H9 (cell line): ENCODE measurements around the gene LSM3. TPM values are rescaled to one million over a fixed set of nuclear protein-coding genes. Genes with fewer than 3 reads are reported as not detected.

ENCODE experiments used
- DNase-seq: peaks from one replicate; pipeline ENCODE4 v3.0.0-alpha.2; 2017
- H2AFZ ChIP-seq: one replicate; pipeline ENCODE4 v1.6.1; 2013; ENCODE audit warnings: mild to moderate bottlenecking, low read length, control low read depth, moderate library complexity
- H2AK5ac ChIP-seq: 2 replicates; pipeline ENCODE4 v1.6.1; 2013; ENCODE audit warnings: low read length, control low read depth, mixed read lengths; ENCODE audit not compliant: insufficient read length
- H2BK120ac ChIP-seq: one replicate; pipeline ENCODE4 v1.6.1; 2013; ENCODE audit warnings: low read depth, mild to moderate bottlenecking, low read length, control low read depth, inconsistent platforms; ENCODE audit not compliant: poor library complexity, severe bottlenecking
- H2BK12ac ChIP-seq: 2 replicates; pipeline ENCODE4 v1.6.1; 2013; ENCODE audit warnings: low read length, control low read depth, mixed read lengths, low read depth; ENCODE audit not compliant: insufficient read length
- H2BK15ac ChIP-seq: 2 replicates; pipeline ENCODE4 v1.6.1; 2013; ENCODE audit warnings: low read depth, low read length, control low read depth
- H2BK20ac ChIP-seq: one replicate; pipeline ENCODE4 v1.6.1; 2013; ENCODE audit warnings: low read depth, mild to moderate bottlenecking, low read length, control low read depth, inconsistent platforms; ENCODE audit not compliant: poor library complexity, severe bottlenecking
- H2BK5ac ChIP-seq: 2 replicates; pipeline ENCODE4 v1.6.1; 2013; ENCODE audit warnings: low read length, control low read depth, mixed read lengths; ENCODE audit not compliant: insufficient read length
- H3K14ac ChIP-seq: 2 replicates; pipeline ENCODE4 v1.6.1; 2013; ENCODE audit warnings: low read length, control low read depth; ENCODE audit not compliant: insufficient read depth
- H3K18ac ChIP-seq: 2 replicates; pipeline ENCODE4 v1.6.1; 2013; ENCODE audit warnings: low read depth, mild to moderate bottlenecking, mixed read lengths, low read length, control low read depth; ENCODE audit not compliant: insufficient read length
- H3K23ac ChIP-seq: 2 replicates; pipeline ENCODE4 v1.6.1; 2013; ENCODE audit warnings: low read length, control low read depth, mixed read lengths, low read depth; ENCODE audit not compliant: insufficient read length
- H3K23me2 ChIP-seq: 2 replicates; pipeline ENCODE4 v1.6.1; 2013; ENCODE audit warnings: low read depth, mild to moderate bottlenecking, mixed read lengths, low read length, control low read depth; ENCODE audit not compliant: insufficient read length, poor library complexity, severe bottlenecking
- H3K27ac ChIP-seq: 2 replicates; pipeline ENCODE4 v1.5.1; 2013; ENCODE audit warnings: low read length, control low read depth, mixed read lengths, low read depth; ENCODE audit not compliant: insufficient read length
- H3K27me3 ChIP-seq: 2 replicates; pipeline ENCODE4 v1.6.1; 2013; ENCODE audit warnings: low read length, control low read depth, inconsistent platforms; ENCODE audit not compliant: insufficient read depth
- H3K4ac ChIP-seq: 2 replicates; pipeline ENCODE4 v1.6.1; 2013; ENCODE audit warnings: low read depth, mild to moderate bottlenecking, control low read depth, inconsistent platforms, low read length, moderate library complexity
- H3K4me1 ChIP-seq: 2 replicates; pipeline ENCODE4 v1.6.1; 2013; ENCODE audit warnings: low read length, control low read depth, inconsistent platforms; ENCODE audit not compliant: insufficient read depth
- H3K4me2 ChIP-seq: 2 replicates; pipeline ENCODE4 v1.6.1; 2013; ENCODE audit warnings: low read length, control low read depth, mixed read lengths; ENCODE audit not compliant: insufficient read length, insufficient read depth
- H3K56ac ChIP-seq: 2 replicates; pipeline ENCODE4 v1.6.1; 2013; ENCODE audit warnings: low read depth, mild to moderate bottlenecking, mixed read lengths, low read length, control low read depth; ENCODE audit not compliant: insufficient read length
- H3K79me1 ChIP-seq: 2 replicates; pipeline ENCODE4 v1.6.1; 2013; ENCODE audit warnings: low read depth, mild to moderate bottlenecking, moderate library complexity, low read length, control low read depth, inconsistent platforms; ENCODE audit not compliant: insufficient read depth, poor library complexity, severe bottlenecking
- H3K79me2 ChIP-seq: 2 replicates; pipeline ENCODE4 v1.6.1; 2013; ENCODE audit warnings: low read length, control low read depth, inconsistent platforms; ENCODE audit not compliant: insufficient read depth
- H3K9ac ChIP-seq: 2 replicates; pipeline ENCODE4 v1.6.1; 2013; ENCODE audit warnings: low read length, control low read depth, mixed read lengths; ENCODE audit not compliant: insufficient read length; ENCODE audit errors: extremely low read depth
- H3K9me3 ChIP-seq: one replicate; pipeline ENCODE4 v1.6.1; 2013; ENCODE audit warnings: low read depth, low read length, inconsistent platforms; ENCODE audit not compliant: control insufficient read depth
- H3T11ph ChIP-seq: one replicate; pipeline ENCODE4 v1.6.1; 2013; ENCODE audit warnings: mild to moderate bottlenecking, low read length, control low read depth, inconsistent platforms
- H4K20me1 ChIP-seq: one replicate; pipeline ENCODE4 v1.6.1; 2013; ENCODE audit not compliant: control insufficient read depth, insufficient read length, insufficient read depth
- H4K5ac ChIP-seq: 2 replicates; pipeline ENCODE4 v1.6.1; 2013; ENCODE audit warnings: low read depth, mild to moderate bottlenecking, mixed read lengths, low read length, control low read depth; ENCODE audit not compliant: insufficient read length
- H4K8ac ChIP-seq: replicated peaks from 2 replicates; pipeline ENCODE4 v1.6.1; 2013; ENCODE audit warnings: low read length, control low read depth, mixed read lengths, low read depth; ENCODE audit not compliant: insufficient read length
- H4K91ac ChIP-seq: 2 replicates; pipeline ENCODE4 v1.6.1; 2013; ENCODE audit warnings: low read depth, mild to moderate bottlenecking, moderate library complexity, mixed read lengths, low read length, control low read depth; ENCODE audit not compliant: insufficient read length
- H3K27ac Mint-ChIP-seq, 3 experiments: 2 replicates in 2 of 3; 3 replicates in 1 of 3; pipeline ENCODE4 v1.8.0; 2020 to 2021; ENCODE audit warnings: mixed read lengths in 3 of 3, mild to moderate bottlenecking in 1 of 3, moderate library complexity in 1 of 3
- H3K27me3 Mint-ChIP-seq: 2 replicates; pipeline ENCODE4 v1.8.0; 2021; ENCODE audit warnings: low read depth, mild to moderate bottlenecking, moderate library complexity, mixed read lengths
- H3K36me3 Mint-ChIP-seq, 3 experiments: 2 replicates in 2 of 3; 3 replicates in 1 of 3; pipeline ENCODE4 v1.8.0; 2020 to 2021; ENCODE audit warnings: low read depth in 3 of 3, mixed read lengths in 3 of 3; ENCODE audit not compliant: insufficient read depth in 1 of 3
- H3K4me1 Mint-ChIP-seq, 2 experiments: 2 replicates each; pipeline ENCODE4 v1.8.0; 2020; ENCODE audit warnings: mixed read lengths in 2 of 2
- H3K4me3 Mint-ChIP-seq, 2 experiments: 2 replicates in 1 of 2; 3 replicates in 1 of 2; pipeline ENCODE4 v1.8.0; 2020 to 2021; ENCODE audit warnings: mild to moderate bottlenecking in 2 of 2, mixed read lengths in 2 of 2, moderate library complexity in 1 of 2
- H3K9me3 Mint-ChIP-seq, 2 experiments: 2 replicates in 1 of 2; 3 replicates in 1 of 2; pipeline ENCODE4 v1.8.0; 2020; ENCODE audit warnings: mild to moderate bottlenecking in 2 of 2, mixed read lengths in 2 of 2, moderate library complexity in 1 of 2
- CTCF ChIP-seq: fragments of 200-600 bp; sonication (generic); conservative IDR thresholded peaks from 3 replicates; pipeline ENCODE4 v1.8.0; 2021; ENCODE audit warnings: antibody characterized with exemption, mild to moderate bottlenecking
- WGBS: extraction: QIAGEN DNeasy Blood & Tissue Kit; methylation state at CpG from one replicate; pipeline ENCODE4 v1.1.7; 2013; ENCODE audit warnings: missing lambda C conversion rate, low lambda C conversion rate, mixed read lengths; ENCODE audit not compliant: insufficient read length; ENCODE audit errors: extremely low coverage; 5-methylcytosine and 5-hydroxymethylcytosine counted together
- total RNA-seq: library from RNA; stranded (reverse); gene quantifications from 2 replicates; pipeline ENCODE4 v1.2.1, GENCODE V29; 2021

Gene LSM3
- total RNA-seq, 1 experiment from 2014 or later, result 24.4 TPM

DNA sequence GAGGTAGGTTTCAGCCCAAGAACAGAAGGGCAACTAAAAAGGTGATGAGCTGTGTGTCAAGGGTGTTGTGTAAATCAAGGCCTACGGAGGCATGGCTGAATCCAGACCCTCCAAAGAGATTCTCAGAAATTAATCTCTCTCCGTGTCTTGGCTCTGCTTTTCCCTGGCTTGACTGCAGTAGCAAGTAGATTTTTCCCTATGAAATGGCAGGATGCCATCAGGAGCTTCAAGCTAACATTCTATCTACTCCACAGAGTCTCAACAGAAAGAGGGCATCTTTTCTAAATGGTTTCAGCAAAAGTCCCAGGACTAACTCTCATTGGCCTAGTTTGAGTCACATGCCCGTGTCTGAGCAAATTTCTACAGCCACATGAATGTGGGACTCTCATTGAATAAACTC lies 58.3 kb downstream of the LSM3 start:
- Histone ChIP-seq H3K56ac (no peak overlapping the region), H4K91ac (no peak overlapping the region), H2AFZ (no peak overlapping the region), H3K27ac (no peak overlapping the region), H2BK120ac (no peak overlapping the region), H3K9me3 (peaks cover 6% of the 10 kb centered on the region), H3K79me1 (no peaks in the 10 kb centered on the region), H2AK5ac (no peak overlapping the region), H3K27me3 (no peaks in the 10 kb centered on the region; the same call in 1 of the 2 replicates), H3K4ac (no peak overlapping the region), H3K4me1 (no peaks in the 10 kb centered on the region), H3K18ac (no peak overlapping the region), H4K5ac (no peak overlapping the region), H4K20me1 (no peaks in the 10 kb centered on the region), H3K79me2 (no peaks in the 10 kb centered on the region), H3K23ac (no peak overlapping the region), H2BK15ac (no peak overlapping the region), H3K9ac (no peak overlapping the region), H2BK5ac (no peak overlapping the region), H3K23me2 (no peaks in the 10 kb centered on the region), H3K4me2 (no peak overlapping the region), H2BK20ac (no peak overlapping the region), H4K8ac (no peak overlapping the region), H2BK12ac (no peak overlapping the region), H3T11ph (no peak overlapping the region), H3K14ac (no peak overlapping the region)
- Mint-ChIP-seq H3K4me3 (no peak overlapping the region), H3K9me3 (peaks cover 7% of the 10 kb centered on the region in 2 experiments), H3K27ac (no peak overlapping the region), H3K4me1 (peaks cover 0 to 4% of the 10 kb centered on the region in 2 experiments; a peak in 2 of 4 replicates), H3K27me3 (peaks cover 25% of the 10 kb centered on the region), H3K36me3 (peaks cover 2 to 5% (median 2%) of the 10 kb centered on the region in 3 experiments; a peak in 3 of 7 replicates)
- no CpG with 5 or more reads among the region's 3 CpGs for WGBS
- DNase-seq, result no peak
- TF ChIP-seq CTCF, result no peak
